ENCODE data around the gene MCM10. TPM values are rescaled to one million over a fixed set of nuclear protein-coding genes. Genes with fewer than 3 reads are reported as not detected.

Gene MCM10
- total and polyA plus RNA-seq, 2 of the 4 experiments (the other 2 are of a cell fraction), result 5.4 to 11.8 TPM

DNA sequence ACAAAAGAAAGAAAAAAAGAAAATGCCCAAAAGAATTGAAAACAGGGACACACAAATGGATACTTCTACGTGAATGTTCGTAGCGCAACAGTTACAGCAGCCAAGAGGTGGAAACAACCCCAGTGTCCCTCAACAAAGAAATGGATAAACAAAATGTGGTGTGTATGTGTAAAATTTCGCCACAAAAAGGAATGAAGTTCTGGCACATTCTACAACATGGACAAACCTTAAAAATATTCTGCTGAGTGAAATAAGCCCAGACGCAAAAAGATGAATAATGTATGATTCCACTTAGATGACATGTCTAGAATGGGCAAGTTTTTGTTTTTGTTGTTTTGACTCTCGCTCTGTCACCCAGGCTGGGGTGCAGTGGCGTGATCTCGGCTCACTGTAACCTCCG lies 61.9 kb downstream of the MCM10 start:
- Histone ChIP-seq H4K5ac (ENCODE audit: low read depth, low read length) (no peak overlapping the region), H3K56ac (ENCODE audit: extremely low read depth, insufficient read depth, low read length) (no peak overlapping the region), H3K14ac (replicated peaks; ENCODE audit: low read depth, low read length) (no peak overlapping the region), H2BK20ac (ENCODE audit: low read depth, low read length) (no peak overlapping the region), H3K4me1 (ENCODE audit: control insufficient read depth, insufficient read depth, low read length) (no peaks in the 10 kb centered on the region), H3K4me2 (ENCODE audit: low read depth, low read length) (no peak overlapping the region), H3K9ac (ENCODE audit: low read depth, low read length) (no peak overlapping the region), H3K9me3 (ENCODE audit: control insufficient read depth, insufficient read depth, low read length) (no peaks in the 10 kb centered on the region), H3K4me3 (ENCODE audit: insufficient read depth, low read depth, low read length) (no peak overlapping the region), H2BK15ac (ENCODE audit: low read depth, low read length) (no peak overlapping the region), H3K4ac (ENCODE audit: low read depth, low read length) (no peak overlapping the region), H2AK5ac (ENCODE audit: low read depth, low read length) (no peak overlapping the region), H3K18ac (ENCODE audit: low read depth, low read length) (no peak overlapping the region), H4K8ac (ENCODE audit: low read depth in 2 of 2, low read length in 2 of 2) (no peak overlapping the region), H4K91ac (ENCODE audit: insufficient read depth, low read depth, low read length) (no peak overlapping the region), H4K20me1 (ENCODE audit: insufficient read depth, low read length) (no peaks in the 10 kb centered on the region), H3K36me3 (ENCODE audit: control insufficient read depth, insufficient read depth, low read length) (no peaks in the 10 kb centered on the region), H2BK5ac (ENCODE audit: low read depth, low read length, poor library complexity, severe bottlenecking) (no peak overlapping the region), H3K9me1 (ENCODE audit: insufficient read depth, low read length) (no peaks in the 10 kb centered on the region), H3K79me1 (ENCODE audit: low read depth in 1 of 2, low read length in 2 of 2) (no peaks in the 10 kb centered on the region), H2BK120ac (ENCODE audit: low read depth, low read length) (no peak overlapping the region), H2AK9ac (replicated peaks; ENCODE audit: low read depth, low read length, poor library complexity) (no peak overlapping the region), H3K27me3 (ENCODE audit: control insufficient read depth, insufficient read depth, low read length) (no peaks in the 10 kb centered on the region; the same call in 1 of the 2 replicates), H2AFZ (replicated peaks; ENCODE audit: low read length, poor library complexity) (no peak overlapping the region), H3K27ac (ENCODE audit: insufficient read depth, low read length) (no peak overlapping the region), H3K23ac (ENCODE audit: low read depth, low read length) (no peak overlapping the region)
- no CpG with 5 or more reads among the region's 9 CpGs for WGBS, 2 experiments (ENCODE audit: extremely low coverage in 2 of 2, insufficient read length in 1 of 2)
- intact Hi-C loops (cut with micrococcal nuclease), result no loop called here
- ChIA-PET POLR2A (ENCODE audit: unreplicated experiment) (no interaction called here), CTCF (no interaction called here)
- in situ Hi-C loops (cut with MboI; ENCODE audit: low sequenced_read_pairs), result no loop called here
- no TSS peak for BruUV-seq (replicated peaks)
- DNase-seq, result no peak
- dilution Hi-C loops (cut with HindIII; ENCODE audit: low sequenced_read_pairs, unreplicated experiment), result no loop called here
- TF ChIP-seq SMC3 (IDR thresholded peaks at IDR 0.05; ENCODE audit: low read depth, low read length), result no peak
- TF ChIP-seq NFE2L2 (IDR thresholded peaks at IDR 0.05; ENCODE audit: low read depth, low read length), result no peak
- TF ChIP-seq CHD1 (IDR thresholded peaks at IDR 0.05; ENCODE audit: low read depth, low read length), result no peak
- TF ChIP-seq RAD21 (IDR thresholded peaks at IDR 0.05; ENCODE audit: low read length), result no peak
- TF ChIP-seq FOS (IDR thresholded peaks at IDR 0.05; ENCODE audit: low read depth, low read length), result no peak
- no peak for TF ChIP-seq MXI1 (IDR thresholded peaks at IDR 0.05; ENCODE audit: borderline replicate concordance, low read depth, low read length)
- TF ChIP-seq, protein P1, sequence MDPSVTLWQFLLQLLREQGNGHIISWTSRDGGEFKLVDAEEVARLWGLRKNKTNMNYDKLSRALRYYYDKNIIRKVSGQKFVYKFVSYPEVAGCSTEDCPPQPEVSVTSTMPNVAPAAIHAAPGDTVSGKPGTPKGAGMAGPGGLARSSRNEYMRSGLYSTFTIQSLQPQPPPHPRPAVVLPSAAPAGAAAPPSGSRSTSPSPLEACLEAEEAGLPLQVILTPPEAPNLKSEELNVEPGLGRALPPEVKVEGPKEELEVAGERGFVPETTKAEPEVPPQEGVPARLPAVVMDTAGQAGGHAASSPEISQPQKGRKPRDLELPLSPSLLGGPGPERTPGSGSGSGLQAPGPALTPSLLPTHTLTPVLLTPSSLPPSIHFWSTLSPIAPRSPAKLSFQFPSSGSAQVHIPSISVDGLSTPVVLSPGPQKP (IDR thresholded peaks at IDR 0.05; ENCODE audit: borderline replicate concordance, low read depth, low read length), result no peak
- TF ChIP-seq MAZ (IDR thresholded peaks at IDR 0.05; ENCODE audit: borderline replicate concordance, low read depth, low read length), result no peak
- TF ChIP-seq POLR2A (IDR thresholded peaks at IDR 0.05; ENCODE audit: low read depth, low read length), result no peak
- no peak for TF ChIP-seq CEBPB (IDR thresholded peaks at IDR 0.05; ENCODE audit: low read depth, low read length)
- no peak for TF ChIP-seq RFX5 (IDR thresholded peaks at IDR 0.05; ENCODE audit: low read depth, low read length)
- no peak for TF ChIP-seq RCOR1 (IDR thresholded peaks at IDR 0.05; ENCODE audit: insufficient replicate concordance, low read length)
- no peak for TF ChIP-seq USF2 (IDR thresholded peaks at IDR 0.05; ENCODE audit: low read depth, low read length)
- no peak for TF ChIP-seq CTCF (conservative IDR thresholded peaks at IDR 0.05; ENCODE audit: low read depth, low read length)
- TF ChIP-seq MAFK (IDR thresholded peaks at IDR 0.05; ENCODE audit: low read depth, low read length), result no peak
- no peak for TF ChIP-seq BHLHE40 (IDR thresholded peaks at IDR 0.05; ENCODE audit: low read depth, low read length)
- no peak for ATAC-seq (ENCODE audit: low read depth)

All from IMR-90 (cell line).